Measurements from ENCODE around the gene FANCL. TPM values are rescaled to one million over a fixed set of nuclear protein-coding genes. Genes with fewer than 3 reads are reported as not detected.

The FANCL gene
- total RNA-seq, 1 experiment from 2014 or later: 34.5 TPM

DNA sequence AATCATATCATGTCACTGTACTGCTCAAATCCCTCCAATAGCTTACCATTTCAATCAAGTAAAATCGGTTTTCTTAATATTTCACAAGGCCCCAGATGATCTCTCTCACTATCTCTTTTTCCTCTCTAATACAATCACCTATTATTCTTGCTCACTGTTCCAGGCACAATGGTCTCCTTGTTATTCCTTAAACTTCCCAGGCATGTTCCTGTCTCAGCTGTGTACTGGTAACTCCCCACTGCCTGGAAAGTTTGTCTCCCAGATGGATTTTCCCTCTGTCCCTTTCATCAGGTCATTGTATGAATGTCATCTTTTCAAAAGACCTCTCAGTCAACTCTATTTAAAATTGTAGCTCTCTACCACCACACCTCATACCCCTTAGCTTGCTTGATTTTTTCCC is 30.7 kb upstream of the FANCL start:
- DNase-seq (ENCODE audit: low read depth, low spot score): no peak
- ChIA-PET RAD21 (ENCODE audit: low non-redundant PET in 1 of 2, low total read pairs in 2 of 2, uncharacterized antibody in 2 of 2, unreplicated experiment in 2 of 2) (no interaction called here), POLR2A (no interaction called here), CTCF (no interaction called here)
- no peaks in the 10 kb centered on the region for H4K20me1 ChIP-seq (ENCODE audit: insufficient read depth)
- no peaks in the 10 kb centered on the region for H3K9me3 ChIP-seq (ENCODE audit: control insufficient read depth in 1 of 2, insufficient read depth in 1 of 2, low read depth in 1 of 2, low read length in 2 of 2)
- no peaks in the 10 kb centered on the region for H3K79me2 ChIP-seq (ENCODE audit: insufficient read depth, low read length)
- TF ChIP-seq ELF1 (IDR thresholded peaks at IDR 0.05; ENCODE audit: borderline replicate concordance, low read depth): no peak
- TF ChIP-seq, protein P1, sequence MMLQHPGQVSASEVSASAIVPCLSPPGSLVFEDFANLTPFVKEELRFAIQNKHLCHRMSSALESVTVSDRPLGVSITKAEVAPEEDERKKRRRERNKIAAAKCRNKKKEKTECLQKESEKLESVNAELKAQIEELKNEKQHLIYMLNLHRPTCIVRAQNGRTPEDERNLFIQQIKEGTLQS (IDR thresholded peaks at IDR 0.05): no peak
- TF ChIP-seq CBX3 (IDR thresholded peaks at IDR 0.05; ENCODE audit: low read depth): no peak
- no peak for TF ChIP-seq SRF (IDR thresholded peaks at IDR 0.05; ENCODE audit: low read depth)
- no peak for TF ChIP-seq JUND (IDR thresholded peaks at IDR 0.05)
- no peak for TF ChIP-seq TCF7L2 (IDR thresholded peaks at IDR 0.05; ENCODE audit: borderline replicate concordance, extremely low read depth, insufficient read depth, insufficient read length)
- TF ChIP-seq EZH2 (IDR thresholded peaks at IDR 0.05): no peak
- no peak for TF ChIP-seq EZH2phosphoT487 (IDR thresholded peaks at IDR 0.05; ENCODE audit: borderline replicate concordance)
- TF ChIP-seq ZFX (IDR thresholded peaks at IDR 0.05): no peak
- no peak for TF ChIP-seq ZNF274 (IDR thresholded peaks at IDR 0.05; ENCODE audit: low read depth, low read length)
- no peak for TF ChIP-seq POLR2A (IDR thresholded peaks at IDR 0.05; ENCODE audit: borderline replicate concordance, extremely low read depth, insufficient read depth, insufficient read length)
- TF ChIP-seq FOSL1 (IDR thresholded peaks at IDR 0.05; ENCODE audit: low read depth): no peak
- no peak for TF ChIP-seq SIN3A (IDR thresholded peaks at IDR 0.05; ENCODE audit: low read depth)
- TF ChIP-seq, protein P2, sequence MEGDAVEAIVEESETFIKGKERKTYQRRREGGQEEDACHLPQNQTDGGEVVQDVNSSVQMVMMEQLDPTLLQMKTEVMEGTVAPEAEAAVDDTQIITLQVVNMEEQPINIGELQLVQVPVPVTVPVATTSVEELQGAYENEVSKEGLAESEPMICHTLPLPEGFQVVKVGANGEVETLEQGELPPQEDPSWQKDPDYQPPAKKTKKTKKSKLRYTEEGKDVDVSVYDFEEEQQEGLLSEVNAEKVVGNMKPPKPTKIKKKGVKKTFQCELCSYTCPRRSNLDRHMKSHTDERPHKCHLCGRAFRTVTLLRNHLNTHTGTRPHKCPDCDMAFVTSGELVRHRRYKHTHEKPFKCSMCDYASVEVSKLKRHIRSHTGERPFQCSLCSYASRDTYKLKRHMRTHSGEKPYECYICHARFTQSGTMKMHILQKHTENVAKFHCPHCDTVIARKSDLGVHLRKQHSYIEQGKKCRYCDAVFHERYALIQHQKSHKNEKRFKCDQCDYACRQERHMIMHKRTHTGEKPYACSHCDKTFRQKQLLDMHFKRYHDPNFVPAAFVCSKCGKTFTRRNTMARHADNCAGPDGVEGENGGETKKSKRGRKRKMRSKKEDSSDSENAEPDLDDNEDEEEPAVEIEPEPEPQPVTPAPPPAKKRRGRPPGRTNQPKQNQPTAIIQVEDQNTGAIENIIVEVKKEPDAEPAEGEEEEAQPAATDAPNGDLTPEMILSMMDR (IDR thresholded peaks at IDR 0.05 in 2 of 3, conservative IDR thresholded peaks at IDR 0.05 in 1 of 3; ENCODE audit: borderline replicate concordance in 1 of 3, insufficient read depth in 1 of 3, low read depth in 2 of 3, low read length in 2 of 3): no peak
- no peak for TF ChIP-seq POLR2AphosphoS5 (IDR thresholded peaks at IDR 0.05; ENCODE audit: low read depth, low read length)
- TF ChIP-seq, protein P3, sequence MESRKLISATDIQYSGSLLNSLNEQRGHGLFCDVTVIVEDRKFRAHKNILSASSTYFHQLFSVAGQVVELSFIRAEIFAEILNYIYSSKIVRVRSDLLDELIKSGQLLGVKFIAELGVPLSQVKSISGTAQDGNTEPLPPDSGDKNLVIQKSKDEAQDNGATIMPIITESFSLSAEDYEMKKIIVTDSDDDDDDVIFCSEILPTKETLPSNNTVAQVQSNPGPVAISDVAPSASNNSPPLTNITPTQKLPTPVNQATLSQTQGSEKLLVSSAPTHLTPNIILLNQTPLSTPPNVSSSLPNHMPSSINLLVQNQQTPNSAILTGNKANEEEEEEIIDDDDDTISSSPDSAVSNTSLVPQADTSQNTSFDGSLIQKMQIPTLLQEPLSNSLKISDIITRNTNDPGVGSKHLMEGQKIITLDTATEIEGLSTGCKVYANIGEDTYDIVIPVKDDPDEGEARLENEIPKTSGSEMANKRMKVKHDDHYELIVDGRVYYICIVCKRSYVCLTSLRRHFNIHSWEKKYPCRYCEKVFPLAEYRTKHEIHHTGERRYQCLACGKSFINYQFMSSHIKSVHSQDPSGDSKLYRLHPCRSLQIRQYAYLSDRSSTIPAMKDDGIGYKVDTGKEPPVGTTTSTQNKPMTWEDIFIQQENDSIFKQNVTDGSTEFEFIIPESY (IDR thresholded peaks at IDR 0.05; ENCODE audit: extremely low read depth, insufficient replicate concordance, low read length): no peak
- BruUV-seq (replicated peaks): no TSS peak
- H3K27ac ChIP-seq (ENCODE audit: low read depth, low read length): no peak overlapping the region
- no peaks in the 10 kb centered on the region for H3K9me2 ChIP-seq (ENCODE audit: insufficient read depth)
- intact Hi-C loops (cut with micrococcal nuclease): no loop called here
- H3K9ac ChIP-seq (ENCODE audit: low read length): no peak overlapping the region
- H3K4me2 ChIP-seq (ENCODE audit: low read length): no peak overlapping the region
- H3K27me3 ChIP-seq (ENCODE audit: insufficient read depth, low read length): no peaks in the 10 kb centered on the region
- H2AFZ ChIP-seq (ENCODE audit: low read depth, low read length, poor library complexity, severe bottlenecking): no peak overlapping the region
- H3K4me1 ChIP-seq (ENCODE audit: control insufficient read depth in 1 of 2, insufficient read depth in 2 of 2, low read length in 2 of 2): peaks cover 0 to 4% of the 10 kb centered on the region in 2 experiments; a peak in 1 of 4 replicates
- ATAC-seq: no peak
- no peaks in the 10 kb centered on the region for H3K36me3 ChIP-seq (ENCODE audit: control insufficient read depth in 1 of 2, insufficient read depth in 2 of 2, low read length in 2 of 2)
- H3K4me3 ChIP-seq (replicated peaks in 1 of 2; ENCODE audit: low read depth in 1 of 2, low read length in 2 of 2): no peak overlapping the region
